ENCODE data around the gene NLRP1.
"Not testable (repeated sequence)": the region's sequence is repeated elsewhere in the genome, so short reads cannot be mapped to it uniquely, and the experiment has no call there.

Gene NLRP1

GRCh38 chr17:5583426-5584382 lies 605 bp downstream of the NLRP1 start:
- peak; percentile 40 for DNase-seq (ENCODE audit: low read depth)

GRCh38 chr17:5582209-5583185 lies 1.8 kb downstream of the NLRP1 start:
- no peak for DNase-seq (ENCODE audit: low read depth)
- TF ChIP-seq, protein P1, sequence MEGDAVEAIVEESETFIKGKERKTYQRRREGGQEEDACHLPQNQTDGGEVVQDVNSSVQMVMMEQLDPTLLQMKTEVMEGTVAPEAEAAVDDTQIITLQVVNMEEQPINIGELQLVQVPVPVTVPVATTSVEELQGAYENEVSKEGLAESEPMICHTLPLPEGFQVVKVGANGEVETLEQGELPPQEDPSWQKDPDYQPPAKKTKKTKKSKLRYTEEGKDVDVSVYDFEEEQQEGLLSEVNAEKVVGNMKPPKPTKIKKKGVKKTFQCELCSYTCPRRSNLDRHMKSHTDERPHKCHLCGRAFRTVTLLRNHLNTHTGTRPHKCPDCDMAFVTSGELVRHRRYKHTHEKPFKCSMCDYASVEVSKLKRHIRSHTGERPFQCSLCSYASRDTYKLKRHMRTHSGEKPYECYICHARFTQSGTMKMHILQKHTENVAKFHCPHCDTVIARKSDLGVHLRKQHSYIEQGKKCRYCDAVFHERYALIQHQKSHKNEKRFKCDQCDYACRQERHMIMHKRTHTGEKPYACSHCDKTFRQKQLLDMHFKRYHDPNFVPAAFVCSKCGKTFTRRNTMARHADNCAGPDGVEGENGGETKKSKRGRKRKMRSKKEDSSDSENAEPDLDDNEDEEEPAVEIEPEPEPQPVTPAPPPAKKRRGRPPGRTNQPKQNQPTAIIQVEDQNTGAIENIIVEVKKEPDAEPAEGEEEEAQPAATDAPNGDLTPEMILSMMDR (conservative IDR thresholded peaks at IDR 0.05; ENCODE audit: control insufficient read depth, insufficient read depth, low read depth, low read length): no peak
- no peak overlapping the region for H3K4me3 ChIP-seq (ENCODE audit: control insufficient read depth, low read depth, low read length)

More at GRCh38 chr17:5583426-5584382, 605 bp downstream of the NLRP1 start:
- H3K4me3 ChIP-seq (ENCODE audit: control insufficient read depth, low read depth, low read length): peak overlapping the region; percentile 44
- TF ChIP-seq, protein P1 (conservative IDR thresholded peaks at IDR 0.05; ENCODE audit: control insufficient read depth, insufficient read depth, low read depth, low read length): peak; percentile 5

DNA sequence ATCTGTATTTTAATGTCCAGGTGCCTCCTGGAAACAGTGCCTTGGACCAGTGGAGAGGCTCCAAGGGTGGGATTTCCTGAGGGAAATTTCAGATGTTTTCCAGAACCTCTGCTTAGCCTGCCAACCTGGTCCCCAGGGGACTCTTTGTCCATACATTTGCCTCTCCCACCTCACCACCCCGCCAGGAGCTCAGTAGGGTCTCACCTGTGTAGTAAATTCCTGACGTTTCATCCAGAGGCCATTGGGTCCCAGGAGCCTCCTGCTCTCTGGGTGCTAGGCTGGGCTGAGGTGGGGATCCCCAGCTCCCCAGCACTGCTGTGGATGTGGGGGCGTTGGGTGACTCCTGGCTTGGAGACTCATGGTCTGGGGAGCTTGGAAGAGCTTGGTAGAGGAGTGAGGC lies 2.7 kb downstream of the NLRP1 start:
- TF ChIP-seq, protein P1 (conservative IDR thresholded peaks at IDR 0.05; ENCODE audit: control insufficient read depth, insufficient read depth, low read depth, low read length): no peak
- no peak for DNase-seq (ENCODE audit: low read depth)
- H3K4me3 ChIP-seq (ENCODE audit: control insufficient read depth, low read depth, low read length): no peak overlapping the region

DNA sequence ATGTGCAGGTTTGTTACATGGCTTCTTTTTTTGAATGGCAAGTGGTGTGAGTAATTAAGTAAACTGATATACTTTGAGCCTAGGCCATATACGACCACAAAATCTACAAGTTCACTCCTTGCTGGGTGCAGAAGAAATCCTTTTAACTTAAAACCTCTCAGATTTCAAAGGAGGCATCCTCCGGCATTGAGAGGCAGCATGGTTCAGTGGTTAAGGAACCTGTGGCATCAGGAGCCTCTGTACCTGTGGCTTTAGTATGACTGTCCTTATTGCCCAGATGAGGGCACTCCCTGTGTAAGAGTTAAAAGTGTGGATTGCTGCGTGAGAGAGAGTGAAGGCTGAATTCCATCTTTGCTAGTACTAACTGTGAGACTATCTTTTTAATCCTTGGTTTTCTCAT lies 3.3 kb downstream of the NLRP1 start:
- H3K4me3 ChIP-seq (ENCODE audit: control insufficient read depth, low read depth, low read length): no peak overlapping the region

DNA sequence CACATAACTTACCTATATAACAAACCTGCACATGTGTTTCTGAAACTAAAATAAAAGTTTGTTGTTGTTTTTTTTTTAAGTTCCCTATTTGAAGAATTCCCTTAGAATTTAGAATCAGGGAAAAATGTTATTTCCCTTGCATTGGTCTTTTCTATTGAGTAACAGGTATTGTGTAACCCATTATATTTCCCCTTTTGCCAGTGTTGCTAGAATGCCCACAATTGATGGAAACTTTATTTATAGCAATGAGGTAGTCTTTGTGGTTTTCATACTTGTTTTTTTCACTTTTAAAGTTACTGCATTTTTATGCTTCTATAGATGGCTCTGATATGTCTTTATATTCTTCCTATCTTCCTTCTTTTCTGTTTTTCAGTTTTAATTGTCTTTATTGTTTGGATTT lies 3.9 kb downstream of the NLRP1 start:
- TF ChIP-seq, protein P1 (conservative IDR thresholded peaks at IDR 0.05; ENCODE audit: control insufficient read depth, insufficient read depth, low read depth, low read length): no peak
- peak; percentile 57 for DNase-seq (ENCODE audit: low read depth)
- no peak overlapping the region for H3K4me3 ChIP-seq (ENCODE audit: control insufficient read depth, low read depth, low read length)

More for the DNA sequence above, 3.3 kb downstream of the NLRP1 start:
- DNase-seq (ENCODE audit: low read depth): no peak
- TF ChIP-seq, protein P1 (conservative IDR thresholded peaks at IDR 0.05; ENCODE audit: control insufficient read depth, insufficient read depth, low read depth, low read length): no peak

DNA sequence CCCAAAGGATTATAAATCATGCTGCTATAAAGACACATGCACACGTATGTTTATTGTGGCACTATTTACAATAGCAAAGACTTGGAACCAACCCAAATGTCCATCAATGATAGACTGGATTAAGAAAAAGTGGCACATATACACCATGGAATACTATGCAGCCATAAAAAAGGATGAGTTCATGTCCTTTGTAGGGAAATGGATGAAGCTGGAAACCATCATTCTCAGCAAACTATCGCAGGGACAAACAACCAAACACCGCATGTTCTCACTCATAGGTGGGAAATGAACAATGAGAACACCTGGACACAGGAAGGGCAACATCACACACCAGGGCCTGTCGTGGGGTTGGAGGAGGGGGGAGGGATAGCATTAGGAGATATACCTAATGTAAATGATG lies 5.5 kb downstream of the NLRP1 start:
- DNase-seq (ENCODE audit: low read depth); H3K4me3 ChIP-seq (ENCODE audit: control insufficient read depth, low read depth, low read length): not testable (repeated sequence)

GRCh38 chr17:5573017-5573416 lies 11.3 kb downstream of the NLRP1 start:
- not testable (repeated sequence) for DNase-seq (ENCODE audit: low read depth); H3K4me3 ChIP-seq (ENCODE audit: control insufficient read depth, low read depth, low read length)
